Common myeloid progenitor, CD34-positive (primary cell): ENCODE data around the gene SNX22.

ENCODE experiments used
- CTCF ChIA-PET: fragments of 350-600 bp; sonication (Branson Sonifier 250); formaldehyde crosslinking; loops from one replicate; lab custom pipeline; 2021; ENCODE audit warnings: antibody characterized with exemption; lab: Charles Lee
- POLR2A ChIA-PET: fragments of 350-600 bp; sonication (Branson Sonifier 250); formaldehyde crosslinking; loops from one replicate; lab custom pipeline; 2021; ENCODE audit warnings: antibody characterized with exemption; lab: Charles Lee
- DNase-seq, 3 donors: peaks; one replicate each; pipeline versions ENCODE4 v3.0.0 to v3.0.0-alpha.2; 2013
- H3K27ac ChIP-seq, 2 experiments: 1 replicate in 1 of 2; 2 replicates in 1 of 2; pipeline ENCODE4 v1.7.0; 2013; ENCODE audit warnings: inconsistent platforms in 2 of 2, low read length in 2 of 2, mild to moderate bottlenecking in 2 of 2, low read depth in 1 of 2, moderate library complexity in 1 of 2; ENCODE audit not compliant: severe bottlenecking in 2 of 2, insufficient read depth in 1 of 2, poor library complexity in 1 of 2
- H3K27me3 ChIP-seq, 5 experiments: replicated peaks in 2 of 5; 1 replicate in 3 of 5; 2 replicates in 2 of 5; pipeline versions ENCODE4 v1.6.1 to v1.7.0; 2013; ENCODE audit warnings: low read length in 4 of 5, mild to moderate bottlenecking in 2 of 5, moderate library complexity in 2 of 5, inconsistent platforms in 1 of 5; ENCODE audit not compliant: insufficient read depth in 5 of 5, control insufficient read depth in 4 of 5
- H3K36me3 ChIP-seq, 4 experiments: 1 replicate in 2 of 4; 2 replicates in 2 of 4; pipeline versions ENCODE4 v1.6.1 to v1.7.0; 2013; ENCODE audit warnings: low read length in 3 of 4, control low read depth in 1 of 4, mild to moderate bottlenecking in 1 of 4; ENCODE audit not compliant: control insufficient read depth in 4 of 4, insufficient read depth in 4 of 4
- H3K4me1 ChIP-seq, 4 experiments: 1 replicate in 3 of 4; 2 replicates in 1 of 4; pipeline versions ENCODE4 v1.6.1 to v1.7.1; 2013; ENCODE audit warnings: low read length in 3 of 4, mild to moderate bottlenecking in 3 of 4, control low read depth in 1 of 4, inconsistent platforms in 1 of 4, moderate library complexity in 1 of 4; ENCODE audit not compliant: control insufficient read depth in 4 of 4, insufficient read depth in 4 of 4; ENCODE audit errors: control extremely low read depth in 1 of 4
- H3K4me3 ChIP-seq, 7 experiments: 1 replicate in 4 of 7; 2 replicates in 3 of 7; pipeline versions ENCODE4 v1.5.1 to v1.7.0; 2013; ENCODE audit warnings: mild to moderate bottlenecking in 7 of 7, low read length in 6 of 7, moderate library complexity in 6 of 7, inconsistent platforms in 2 of 7, low read depth in 2 of 7, control low read depth in 1 of 7; ENCODE audit not compliant: insufficient read depth in 4 of 7, control insufficient read depth in 1 of 7; ENCODE audit errors: extremely low read depth in 1 of 7
- H3K9me3 ChIP-seq, 5 experiments: 1 replicate in 4 of 5; 2 replicates in 1 of 5; pipeline versions ENCODE4 v1.6.1 to v1.7.1; 2013; ENCODE audit warnings: low read length in 4 of 5, mild to moderate bottlenecking in 2 of 5, inconsistent platforms in 1 of 5, low read depth in 1 of 5, moderate library complexity in 1 of 5; ENCODE audit not compliant: control insufficient read depth in 4 of 5, insufficient read depth in 2 of 5; ENCODE audit errors: control extremely low read depth in 1 of 5
- WGBS: methylation state at CpG from one replicate; pipeline ENCODE4 v1.1.5; 2013; ENCODE audit not compliant: insufficient coverage; 5-methylcytosine and 5-hydroxymethylcytosine counted together

SNX22 gene

DNA sequence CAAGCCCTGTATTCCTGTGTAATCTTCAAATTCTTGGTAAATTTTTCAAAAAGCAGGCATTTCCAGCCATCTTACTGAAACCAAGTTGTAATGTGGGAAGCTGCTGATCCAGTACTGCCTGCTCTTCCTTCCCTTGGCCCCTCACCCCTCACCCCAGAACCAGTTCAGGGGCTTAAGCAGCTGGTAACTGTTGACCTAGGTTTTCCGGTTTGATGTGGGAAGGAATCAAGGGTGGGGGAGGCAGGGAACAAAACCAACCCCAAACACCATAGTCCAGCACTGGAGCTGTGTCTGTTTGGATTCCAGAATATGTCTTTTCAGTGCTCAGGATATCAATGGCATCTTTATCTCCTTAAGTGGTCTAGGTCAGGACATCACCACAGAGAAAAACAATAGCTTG is 29.1 kb upstream of the SNX22 start:
- Histone ChIP-seq H3K9me3 (no peaks in the 10 kb centered on the region), H3K27me3 (no peaks in the 10 kb centered on the region), H3K4me3 (no peak overlapping the region), H3K4me1 (no peaks in the 10 kb centered on the region), H3K36me3 (peaks cover 31 to 88% (median 60%) of the 10 kb centered on the region in 4 experiments), H3K27ac (no peak overlapping the region)
- ChIA-PET CTCF (interaction anchor here (0.9 to 3.3 kb wide), 4 partner anchors 9 to 22 kb away, joined by 3 to 12 read pairs (median 7); no protein-coding TSS in a partner anchor), POLR2A (no interaction called here)
- no CpG with 5 or more reads among the region's 1 CpG for WGBS
- DNase-seq: no peak

DNA sequence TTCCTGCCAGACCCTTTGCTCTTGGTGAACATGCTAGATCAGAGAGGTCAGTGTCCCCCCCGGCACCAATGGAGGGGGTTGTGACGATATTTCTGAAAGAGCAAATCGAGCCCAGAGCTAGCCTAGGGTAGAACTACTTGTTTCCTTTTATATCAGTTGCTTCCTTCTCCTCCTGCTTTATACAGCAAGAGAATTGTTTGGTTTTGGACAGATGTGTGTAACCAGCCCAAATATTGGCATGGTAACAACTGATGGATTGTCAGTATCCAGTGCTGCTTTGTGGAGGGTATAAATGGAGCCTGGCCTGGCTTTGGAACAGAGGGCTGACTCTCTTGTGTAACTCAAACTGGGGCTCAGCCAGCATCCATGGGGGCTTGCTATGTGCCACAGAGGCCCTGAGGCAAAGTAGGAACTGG is 28.6 kb upstream of the SNX22 start:
- no peaks in the 10 kb centered on the region for H3K27me3 ChIP-seq
- CTCF ChIA-PET: interaction anchor here (1.7 to 3.3 kb wide), 3 partner anchors 9 to 23 kb away, joined by 6 to 12 read pairs (median 8); no protein-coding TSS in a partner anchor
- H3K27ac ChIP-seq: no peak overlapping the region
- POLR2A ChIA-PET: no interaction called here
- 96% methylated on average over 3 of the region's 3 CpGs for WGBS
- no peak overlapping the region for H3K4me3 ChIP-seq
- H3K9me3 ChIP-seq: no peaks in the 10 kb centered on the region
- DNase-seq: no peak
- peaks cover 35 to 88% (median 60%) of the 10 kb centered on the region in 4 experiments for H3K36me3 ChIP-seq
- H3K4me1 ChIP-seq: no peaks in the 10 kb centered on the region

DNA sequence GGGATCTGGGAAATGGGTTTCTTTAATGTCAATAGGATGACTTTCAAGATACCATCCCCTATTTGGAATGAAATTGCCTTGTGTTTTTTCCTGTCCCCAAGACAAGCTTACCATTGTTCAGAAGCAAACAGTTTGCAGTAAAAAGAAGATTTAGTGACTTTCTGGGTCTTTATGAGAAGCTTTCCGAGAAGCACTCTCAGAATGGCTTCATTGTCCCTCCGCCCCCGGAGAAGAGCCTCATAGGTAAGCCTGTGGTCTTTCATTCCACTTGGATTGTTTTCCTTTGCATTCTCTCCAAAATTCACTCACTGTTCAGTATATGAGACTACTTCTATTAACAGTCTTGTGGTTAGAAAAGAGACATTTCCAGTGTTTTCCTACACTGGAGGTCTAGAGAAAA is 25.6 kb upstream of the SNX22 start:
- 100% methylated on average over 1 of the region's 3 CpGs for WGBS
- ChIA-PET POLR2A (no interaction called here), CTCF (interaction anchor here (0.8 to 1.5 kb wide), 2 partner anchors 11 to 22 kb away, joined by 3 read pairs; no protein-coding TSS in a partner anchor)
- DNase-seq: no peak
- Histone ChIP-seq H3K36me3 (peaks cover 40 to 88% (median 61%) of the 10 kb centered on the region in 4 experiments), H3K27me3 (no peaks in the 10 kb centered on the region), H3K4me3 (no peak overlapping the region), H3K27ac (no peak overlapping the region), H3K9me3 (no peaks in the 10 kb centered on the region), H3K4me1 (no peaks in the 10 kb centered on the region)

DNA sequence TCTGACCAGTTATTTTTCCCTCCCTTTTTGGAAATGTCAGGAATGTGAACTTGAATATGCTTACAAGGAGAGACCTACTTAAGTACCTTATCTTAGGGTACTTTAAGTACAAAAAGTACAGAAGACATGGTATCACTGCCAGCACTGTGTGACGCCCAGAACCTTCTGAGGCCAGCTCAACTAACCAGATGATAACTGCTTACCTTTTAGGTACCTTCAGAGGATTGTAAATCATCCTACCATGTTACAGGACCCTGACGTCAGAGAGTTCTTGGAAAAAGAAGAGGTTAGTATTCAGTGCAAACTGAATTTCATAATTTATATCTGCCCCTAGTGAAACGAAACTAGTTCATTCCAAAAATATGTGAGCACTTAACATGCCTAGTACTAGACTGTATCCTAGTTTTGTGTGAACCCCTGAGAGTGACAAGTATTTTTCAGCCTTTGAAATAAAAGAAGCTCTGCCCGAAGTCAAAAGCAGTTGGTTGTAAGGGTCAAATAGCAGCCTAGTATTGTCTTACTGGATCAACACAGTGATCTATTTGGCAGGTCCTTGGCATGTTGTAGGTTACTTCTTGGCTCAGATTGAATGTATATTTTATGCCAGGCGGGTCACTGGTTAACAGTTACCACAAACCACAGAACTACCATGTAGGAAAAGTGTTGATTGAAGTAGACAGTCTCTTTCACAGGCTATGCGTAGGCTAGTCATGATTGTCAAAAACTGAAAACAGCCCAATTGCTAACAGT is 23.8 kb upstream of the SNX22 start:
- Histone ChIP-seq H3K36me3 (peaks cover 43 to 88% (median 65%) of the 10 kb centered on the region in 4 experiments), H3K27me3 (no peaks in the 10 kb centered on the region), H3K27ac (no peak overlapping the region), H3K4me3 (no peak overlapping the region), H3K9me3 (no peaks in the 10 kb centered on the region), H3K4me1 (no peaks in the 10 kb centered on the region)
- DNase-seq: no peak
- 100% methylated on average over 2 of the region's 6 CpGs for WGBS
- ChIA-PET CTCF (no interaction called here), POLR2A (interaction anchor here (0.7 kb wide), 1 partner anchor 9 kb away, joined by 6 read pairs; no protein-coding TSS in a partner anchor)

DNA sequence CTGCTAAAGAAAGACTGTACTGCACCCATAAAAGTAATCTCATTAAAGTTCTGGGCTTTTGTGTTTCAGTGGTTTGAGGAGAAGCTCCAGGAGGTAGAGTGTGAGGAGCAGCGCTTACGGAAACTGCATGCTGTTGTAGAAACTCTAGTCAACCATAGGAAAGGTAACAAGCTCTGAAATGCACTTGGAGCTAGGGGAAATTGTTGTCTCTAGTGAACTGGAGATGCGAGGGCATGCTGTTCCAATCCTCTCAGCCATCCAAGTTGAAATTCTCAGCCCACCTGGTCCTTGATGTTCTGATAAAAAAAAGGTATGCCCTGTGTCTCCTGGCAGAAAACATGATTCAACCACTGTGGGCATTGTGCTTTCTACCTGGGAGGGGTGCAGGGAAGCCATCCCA is 21.4 kb upstream of the SNX22 start:
- ChIA-PET POLR2A (no interaction called here), CTCF (interaction anchor here (2.8 to 4.0 kb wide), 2 partner anchors 8 to 23 kb away, joined by 12 to 20 read pairs; no protein-coding TSS in a partner anchor)
- no peak for DNase-seq
- H3K27ac ChIP-seq: no peak overlapping the region
- no peak overlapping the region for H3K4me3 ChIP-seq
- peaks cover 45 to 91% (median 70%) of the 10 kb centered on the region in 4 experiments for H3K36me3 ChIP-seq
- no peaks in the 10 kb centered on the region for H3K9me3 ChIP-seq
- 100% methylated on average over 2 of the region's 3 CpGs for WGBS
- no peaks in the 10 kb centered on the region for H3K27me3 ChIP-seq
- H3K4me1 ChIP-seq: no peaks in the 10 kb centered on the region

DNA sequence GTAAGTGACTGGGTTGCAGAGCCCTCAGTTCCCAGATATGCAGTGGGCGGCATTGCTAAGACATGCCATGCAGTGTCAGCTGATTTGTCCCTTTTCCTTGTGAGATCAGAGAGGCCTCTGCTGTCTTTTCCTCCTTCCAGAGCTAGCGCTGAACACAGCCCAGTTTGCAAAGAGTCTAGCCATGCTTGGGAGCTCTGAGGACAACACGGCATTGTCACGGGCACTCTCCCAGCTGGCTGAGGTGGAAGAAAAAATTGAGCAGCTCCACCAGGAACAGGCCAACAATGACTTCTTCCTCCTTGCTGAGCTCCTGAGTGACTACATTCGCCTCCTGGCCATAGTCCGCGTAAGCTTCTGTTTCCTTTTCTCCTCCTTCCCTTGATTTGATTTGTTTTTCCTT is 20.0 kb upstream of the SNX22 start:
- no peaks in the 10 kb centered on the region for H3K4me1 ChIP-seq
- CTCF ChIA-PET: interaction anchor here (2.8 to 4.0 kb wide), 2 partner anchors 10 to 22 kb away, joined by 12 to 20 read pairs; no protein-coding TSS in a partner anchor
- DNase-seq: no peak
- peaks cover 53 to 91% (median 73%) of the 10 kb centered on the region in 4 experiments for H3K36me3 ChIP-seq
- H3K27ac ChIP-seq: no peak overlapping the region
- POLR2A ChIA-PET: interaction anchor here (1.0 kb wide), 1 partner anchor 10 kb away, joined by 4 read pairs; no protein-coding TSS in a partner anchor
- H3K27me3 ChIP-seq: no peaks in the 10 kb centered on the region
- H3K4me3 ChIP-seq: no peak overlapping the region
- no peaks in the 10 kb centered on the region for H3K9me3 ChIP-seq
- WGBS: 95% methylated on average over 7 of the region's 7 CpGs

DNA sequence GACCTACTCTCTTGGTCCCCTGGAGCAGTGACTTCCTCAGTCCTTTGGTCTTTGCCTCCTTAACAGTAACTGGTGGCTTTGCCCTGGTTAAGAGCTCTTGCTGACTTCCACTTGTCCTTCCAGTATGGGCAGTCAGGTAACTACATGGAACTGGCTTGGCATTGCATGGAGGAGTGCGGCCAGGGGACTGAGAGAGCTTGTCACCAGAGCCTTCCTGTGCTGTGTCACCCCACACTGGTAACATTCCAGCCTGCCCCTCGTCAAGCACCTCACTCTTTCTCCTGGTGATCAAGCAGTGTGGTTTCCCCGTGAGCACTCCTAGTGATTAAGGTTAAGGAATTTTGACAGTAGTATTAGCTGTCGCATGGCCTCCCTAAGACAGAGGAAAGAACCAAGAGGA is 19.3 kb upstream of the SNX22 start:
- no peaks in the 10 kb centered on the region for H3K27me3 ChIP-seq
- peaks cover 56 to 91% (median 74%) of the 10 kb centered on the region in 4 experiments for H3K36me3 ChIP-seq
- no peak for DNase-seq
- WGBS: 100% methylated on average over 2 of the region's 4 CpGs
- no peak overlapping the region for H3K4me3 ChIP-seq
- H3K9me3 ChIP-seq: no peaks in the 10 kb centered on the region
- H3K4me1 ChIP-seq: no peaks in the 10 kb centered on the region
- POLR2A ChIA-PET: no interaction called here
- H3K27ac ChIP-seq: no peak overlapping the region
- CTCF ChIA-PET: interaction anchor here (1.1 to 4.0 kb wide), 3 partner anchors 10 to 21 kb away, joined by 3 to 20 read pairs (median 12); no protein-coding TSS in a partner anchor
